MM.1S (cell line): ENCODE data around the gene CDC16.
"Not testable (repeated sequence)": the region's sequence is repeated elsewhere in the genome, so short reads cannot be mapped to it uniquely, and the experiment has no call there.

Experiments used
- DNase-seq: peaks from one replicate; pipeline ENCODE4 v3.0.0-alpha.2; 2015
- H2AFZ ChIP-seq: fragments of 300-600 bp; sonication (generic); 2 replicates; pipeline ENCODE4 v1.6.0; 2016; ENCODE audit warnings: antibody characterized with exemption, low read length
- H3F3A ChIP-seq: fragments of 300-600 bp; sonication (generic); 2 replicates; pipeline ENCODE4 v1.6.1; 2016; ENCODE audit warnings: mild to moderate bottlenecking, antibody characterized with exemption, low read length, moderate library complexity, mixed read lengths; ENCODE audit not compliant: insufficient read depth
- H3K27ac ChIP-seq: fragments of 300-600 bp; sonication (generic); 2 replicates; pipeline ENCODE4 v1.5.1; 2016; ENCODE audit warnings: mild to moderate bottlenecking, low read length
- H3K27me3 ChIP-seq: fragments of 300-600 bp; sonication (generic); replicated peaks from 2 replicates; pipeline ENCODE4 v1.6.0; 2016; ENCODE audit warnings: low read length; ENCODE audit not compliant: insufficient read depth
- H3K36me3 ChIP-seq: fragments of 300-600 bp; sonication (generic); replicated peaks from 2 replicates; pipeline ENCODE4 v1.6.1; 2016; ENCODE audit warnings: mild to moderate bottlenecking, low read length, mixed read lengths; ENCODE audit not compliant: insufficient read depth
- H3K4me1 ChIP-seq: fragments of 300-600 bp; sonication (generic); 2 replicates; pipeline ENCODE4 v1.6.1; 2016; ENCODE audit warnings: low read length, mixed read lengths
- H3K4me2 ChIP-seq: fragments of 300-600 bp; sonication (generic); 2 replicates; pipeline ENCODE4 v1.6.0; 2016; ENCODE audit warnings: low read depth, low read length
- H3K4me3 ChIP-seq: fragments of 300-600 bp; sonication (generic); 2 replicates; pipeline ENCODE4 v1.5.1; 2016; ENCODE audit warnings: low read length, mixed read lengths
- H3K79me2 ChIP-seq: fragments of 300-600 bp; sonication (generic); 2 replicates; pipeline ENCODE4 v1.6.1; 2016; ENCODE audit warnings: mixed run types, low read length, mixed read lengths
- H3K9ac ChIP-seq: fragments of 300-600 bp; sonication (generic); 2 replicates; pipeline ENCODE4 v1.6.1; 2016; ENCODE audit warnings: low read length, mixed read lengths
- H3K9me2 ChIP-seq: fragments of 300-600 bp; sonication (generic); replicated peaks from 2 replicates; pipeline ENCODE4 v1.6.1; 2016; ENCODE audit warnings: mild to moderate bottlenecking, low read length, mixed read lengths; ENCODE audit not compliant: insufficient read depth
- H3K9me3 ChIP-seq: fragments of 300-600 bp; sonication (generic); replicated peaks from 2 replicates; pipeline ENCODE4 v1.6.1; 2016; ENCODE audit warnings: mild to moderate bottlenecking, low read length, mixed read lengths; ENCODE audit not compliant: insufficient read depth
- H4K20me1 ChIP-seq: fragments of 300-600 bp; sonication (generic); 2 replicates; pipeline ENCODE4 v1.6.1; 2016; ENCODE audit warnings: mild to moderate bottlenecking, low read length, moderate library complexity, mixed read lengths; ENCODE audit not compliant: insufficient read depth
- CTCF ChIP-seq: fragments of 300-600 bp; sonication (generic); IDR thresholded peaks from 2 replicates; pipeline ENCODE4 v1.5.1; 2016; ENCODE audit warnings: antibody characterized with exemption, low read length, mixed read lengths
- EZH2 ChIP-seq: fragments of 300-600 bp; sonication (generic); optimal IDR thresholded peaks from 2 replicates; pipeline ENCODE3; 2017; ENCODE audit warnings: low read depth, mild to moderate bottlenecking, antibody characterized with exemption, low read length, mixed read lengths
- EZH2phosphoT487 ChIP-seq: fragments of 300-600 bp; sonication (generic); IDR thresholded peaks from 2 replicates; pipeline ENCODE4 v1.6.1; 2018; ENCODE audit warnings: antibody characterized with exemption, low read length

The CDC16 gene

GRCh38 chr13:114196629-114197028 lies 38.1 kb upstream of the CDC16 start:
- Histone ChIP-seq H4K20me1 (no peaks in the 10 kb centered on the region), H3K27me3 (no peaks in the 10 kb centered on the region), H3K79me2 (no peaks in the 10 kb centered on the region), H3K9ac (no peak overlapping the region), H3F3A (no peaks in the 10 kb centered on the region), H2AFZ (no peak overlapping the region), H3K4me2 (no peak overlapping the region), H3K4me1 (peaks cover 14% of the 10 kb centered on the region), H3K9me3 (no peaks in the 10 kb centered on the region), H3K4me3 (no peak overlapping the region), H3K27ac (no peak overlapping the region), H3K36me3 (no peaks in the 10 kb centered on the region), H3K9me2 (no peaks in the 10 kb centered on the region)
- no peak for TF ChIP-seq EZH2phosphoT487
- TF ChIP-seq CTCF: no peak
- TF ChIP-seq EZH2: no peak
- DNase-seq: no peak

GRCh38 chr13:114198556-114198955 lies 36.1 kb upstream of the CDC16 start:
- H3K36me3 ChIP-seq: no peaks in the 10 kb centered on the region
- no peak overlapping the region for H3K9ac ChIP-seq
- no peaks in the 10 kb centered on the region for H4K20me1 ChIP-seq
- no peaks in the 10 kb centered on the region for H3K9me2 ChIP-seq
- H3K4me3 ChIP-seq: no peak overlapping the region
- no peaks in the 10 kb centered on the region for H3K9me3 ChIP-seq
- no peak overlapping the region for H3K4me2 ChIP-seq
- H3K27ac ChIP-seq: no peak overlapping the region
- TF ChIP-seq CTCF (no peak), EZH2phosphoT487 (no peak), EZH2 (no peak)
- H3K79me2 ChIP-seq: no peaks in the 10 kb centered on the region
- H2AFZ ChIP-seq: no peak overlapping the region
- H3K27me3 ChIP-seq: no peaks in the 10 kb centered on the region
- DNase-seq: no peak
- H3F3A ChIP-seq: no peaks in the 10 kb centered on the region
- H3K4me1 ChIP-seq: peaks cover 14% of the 10 kb centered on the region

- not testable (repeated sequence) for H3K27me3 ChIP-seq, H3K4me1 ChIP-seq, DNase-seq, H3K9ac ChIP-seq, H3F3A ChIP-seq, H3K9me3 ChIP-seq, H3K9me2 ChIP-seq, H3K4me3 ChIP-seq, H3K27ac ChIP-seq, H4K20me1 ChIP-seq, H3K36me3 ChIP-seq, H3K79me2 ChIP-seq, H2AFZ ChIP-seq, H3K4me2 ChIP-seq
Observed at GRCh38 chr13:114199526-114199925, 35.2 kb upstream of the CDC16 start.

GRCh38 chr13:114199954-114200353 lies 34.7 kb upstream of the CDC16 start:
- Histone ChIP-seq H3F3A (no peaks in the 10 kb centered on the region), H3K9me3 (no peaks in the 10 kb centered on the region), H3K9ac (no peak overlapping the region), H4K20me1 (no peaks in the 10 kb centered on the region), H3K79me2 (no peaks in the 10 kb centered on the region), H3K4me3 (no peak overlapping the region), H3K36me3 (no peaks in the 10 kb centered on the region), H3K27ac (no peak overlapping the region), H3K27me3 (no peaks in the 10 kb centered on the region), H3K4me1 (peaks cover 4% of the 10 kb centered on the region), H3K4me2 (no peak overlapping the region), H3K9me2 (no peaks in the 10 kb centered on the region), H2AFZ (no peak overlapping the region)
- no peak for TF ChIP-seq EZH2phosphoT487
- no peak for TF ChIP-seq EZH2
- TF ChIP-seq CTCF: no peak
- DNase-seq: no peak
